K562 (cell line): ENCODE data around the gene GCNA. TPM values are rescaled to one million over a fixed set of nuclear protein-coding genes. Genes with fewer than 3 reads are reported as not detected.

Source experiments
- ATAC-seq: fragments of 200-7000 bp; cut with Tn5 transposase; 3 replicates; pipeline ENCODE4 v1.9.1; 2020; ENCODE audit warnings: moderate library complexity
- BruUV-seq: library from RNA; stranded (reverse); fragments of 400-500 nt; replicated peaks from 2 replicates; lab custom pipeline; 2021; lab: Mats Ljungman, UMichigan
- CTCF ChIA-PET: fragments of 300-600 bp; formaldehyde crosslinking; extraction: SDS; loops from one replicate; lab custom pipeline; 2021; ENCODE audit warnings: low intra/inter-chr PET ratio; lab: Yijun Ruan, JAX
- POLR2A ChIA-PET: fragments of 300-600, 350-650 bp; sonication (Branson Sonifier 250); formaldehyde crosslinking; extraction: SDS; loops from one replicate; lab custom pipeline; 2021; ENCODE audit warnings: antibody characterized with exemption, inconsistent platforms; lab: Yijun Ruan, JAX
- DNase-seq, 4 experiments: peaks; one replicate each; pipeline versions ENCODE4 v3.0.0 to v3.0.0-alpha.2; 2011 to 2018; ENCODE audit warnings: low spot score in 3 of 4, mixed read lengths in 3 of 4; ENCODE audit errors: extremely low read depth in 1 of 4
- FAIRE-seq: peaks from 2 replicates; lab custom pipeline; 2011; peaks lifted over from hg19 to GRCh38; lab: Jason Lieb, UNC
- H2AFZ ChIP-seq: 2 replicates; pipeline ENCODE4 v1.6.0; 2011; ENCODE audit warnings: low read depth, low read length, control low read depth, inconsistent platforms
- H3K27ac ChIP-seq: fragments of 200-600 bp; 3 replicates; pipeline ENCODE4 v1.8.0; 2011; ENCODE audit warnings: low read depth, mild to moderate bottlenecking, control low read depth, inconsistent platforms, low read length, moderate library complexity, mixed read lengths; ENCODE audit errors: extremely low read depth
- H3K27me3 ChIP-seq, 2 experiments: fragments of 300-600 bp in 1 of 2; 2 replicates in 1 of 2; 3 replicates in 1 of 2; pipeline versions ENCODE4 v1.6.0 to v1.8.0; 2011; ENCODE audit warnings: inconsistent platforms in 2 of 2, low read length in 2 of 2, mild to moderate bottlenecking in 1 of 2, mixed read lengths in 1 of 2, moderate library complexity in 1 of 2; ENCODE audit not compliant: control insufficient read depth in 2 of 2, insufficient read depth in 2 of 2
- H3K36me3 ChIP-seq: fragments of 300-600 bp; 3 replicates; pipeline ENCODE4 v1.8.0; 2011; ENCODE audit warnings: mild to moderate bottlenecking, low read length, inconsistent platforms; ENCODE audit not compliant: control insufficient read depth, insufficient read depth
- H3K4me1 ChIP-seq, 2 experiments: fragments of 200-600 bp in 1 of 2; replicated peaks in 1 of 2; 2 replicates in 1 of 2; 3 replicates in 1 of 2; pipeline versions ENCODE4 v1.5.1 to v1.8.0; 2011; ENCODE audit warnings: inconsistent platforms in 2 of 2, low read length in 2 of 2, mild to moderate bottlenecking in 1 of 2, mixed read lengths in 1 of 2, moderate library complexity in 1 of 2; ENCODE audit not compliant: control insufficient read depth in 2 of 2, insufficient read depth in 2 of 2
- H3K4me2 ChIP-seq: 2 replicates; pipeline ENCODE4 v1.6.1; 2011; ENCODE audit warnings: low read length, control low read depth, inconsistent platforms, mixed read lengths; ENCODE audit not compliant: insufficient read depth
- H3K4me3 ChIP-seq: fragments of 200-600 bp; sonication (generic), shearing (Covaris generic); 2 replicates; pipeline ENCODE4 v1.5.1; 2016; ENCODE audit warnings: control low read depth, inconsistent platforms
- H3K79me2 ChIP-seq: fragments of 200-600 bp; 3 replicates; pipeline ENCODE4 v1.8.0; 2011; ENCODE audit warnings: low read length, inconsistent platforms; ENCODE audit not compliant: control insufficient read depth, insufficient read depth
- H3K9ac ChIP-seq, 2 experiments: 2 replicates each; pipeline versions ENCODE4 v1.6.0 to v1.6.1; 2011; ENCODE audit warnings: low read depth in 2 of 2, low read length in 2 of 2, control low read depth in 1 of 2, inconsistent platforms in 1 of 2, mild to moderate bottlenecking in 1 of 2, mixed read lengths in 1 of 2; ENCODE audit not compliant: insufficient read depth in 1 of 2
- H3K9me1 ChIP-seq: one replicate; pipeline ENCODE4 v1.6.0; 2011; ENCODE audit warnings: inconsistent platforms, mild to moderate bottlenecking, low read length, moderate library complexity; ENCODE audit not compliant: control insufficient read depth, insufficient read depth
- H3K9me3 ChIP-seq: replicated peaks from 2 replicates; pipeline ENCODE4 v1.5.1; 2011; ENCODE audit warnings: low read depth, low read length, inconsistent platforms; ENCODE audit not compliant: control insufficient read depth, insufficient read depth
- H4K20me1 ChIP-seq: replicated peaks from 2 replicates; pipeline ENCODE4 v1.6.1; 2011; ENCODE audit warnings: low read length, inconsistent platforms, mixed read lengths; ENCODE audit not compliant: control insufficient read depth, insufficient read depth
- CCNT2 ChIP-seq: IDR thresholded peaks from 2 replicates; pipeline ENCODE4 v1.6.1; 2011; ENCODE audit warnings: borderline replicate concordance, low read depth, mild to moderate bottlenecking, moderate library complexity, mixed read lengths, low read length; ENCODE audit not compliant: insufficient read length; ENCODE audit errors: extremely low read depth
- EZH2 ChIP-seq: IDR thresholded peaks from 2 replicates; pipeline ENCODE4 v1.6.1; 2012; ENCODE audit warnings: low read depth, mild to moderate bottlenecking, inconsistent platforms, low read length, borderline replicate concordance
- GABPA ChIP-seq: fragments of 200-800 bp; sonication (Bioruptor generic); conservative IDR thresholded peaks from 2 replicates; pipeline ENCODE4 v1.6.1; 2016; ENCODE audit warnings: low read depth, missing genetic modification characterization, missing compliant biosample characterization
- KLF16 ChIP-seq: IDR thresholded peaks from 2 replicates; pipeline ENCODE4 v1.6.1; 2016; ENCODE audit warnings: antibody characterized with exemption
- MCM2 ChIP-seq: fragments of 450-650 bp; IDR thresholded peaks from 2 replicates; pipeline ENCODE4 v1.6.1; 2017; ENCODE audit warnings: low read depth, mild to moderate bottlenecking
- NBN ChIP-seq: fragments of 450-650 bp; IDR thresholded peaks from 2 replicates; pipeline ENCODE4 v1.6.1; 2016; ENCODE audit warnings: low read depth, mild to moderate bottlenecking
- POLR2AphosphoS5 ChIP-seq: IDR thresholded peaks from 2 replicates; pipeline ENCODE4 v1.6.1; 2011; ENCODE audit warnings: mild to moderate bottlenecking, low read depth, low read length, moderate library complexity; ENCODE audit not compliant: control insufficient read depth, insufficient read depth
- RAD21 ChIP-seq, 2 experiments: fragments of 250-450 bp in 1 of 2; fragments of 450-650 bp in 1 of 2; sonication (Bioruptor Pico) in 1 of 2; formaldehyde crosslinking in 1 of 2; IDR thresholded peaks in 1 of 2; conservative IDR thresholded peaks in 1 of 2; 2 replicates each; pipeline versions ENCODE4 v1.4.0 to v1.8.0; 2020 to 2022; ENCODE audit warnings: mild to moderate bottlenecking in 2 of 2, moderate library complexity in 1 of 2
- STAG1 ChIP-seq: sonication (generic); formaldehyde crosslinking; IDR thresholded peaks from 2 replicates; pipeline ENCODE4 v1.5.0; 2020; ENCODE audit warnings: missing genetic modification reagents, borderline replicate concordance
- STAT5B ChIP-seq: fragments of 250-450 bp; sonication (Bioruptor Pico); IDR thresholded peaks from 2 replicates; pipeline ENCODE4 v1.8.0; 2021; ENCODE audit warnings: mild to moderate bottlenecking, inconsistent platforms
- ZBTB34 ChIP-seq: fragments of 250-450 bp; sonication (Bioruptor Pico); IDR thresholded peaks from 2 replicates; pipeline ENCODE4 v1.8.0; 2021; ENCODE audit warnings: mild to moderate bottlenecking, moderate library complexity
- ZNF121 ChIP-seq: sonication (generic); formaldehyde crosslinking; conservative IDR thresholded peaks from 2 replicates; pipeline ENCODE4 v1.8.0; 2022; ENCODE audit warnings: missing genetic modification reagents
- WGBS: fragments of 100-300 bp; shearing (Covaris generic); methylation state at CpG from one replicate; pipeline ENCODE4 v1.1.6; 2016; ENCODE audit warnings: low coverage, mixed read lengths; ENCODE audit not compliant: insufficient coverage; ENCODE audit errors: missing lambda C conversion rate; 5-methylcytosine and 5-hydroxymethylcytosine counted together
- in situ Hi-C: fragments of 300-500 bp; cut with MboI; formaldehyde crosslinking; loops from 4 replicates; pipeline ENCODE4 v1.15.0; 2018; ENCODE audit warnings: inconsistent platforms, mixed read lengths
- intact Hi-C: fragments of 100-400 bp; cut with micrococcal nuclease; formaldehyde crosslinking; loops from 2 replicates; pipeline ENCODE4 v1.14.2; 2022
- polyA plus RNA-seq, 8 experiments: library from polyadenylated mRNA; depleted of rRNA in 4 of 8; stranded (reverse) in 5 of 8; unstranded in 3 of 8; fragments of >200 nt; fragmentation: Nextera tagmentation in 2 of 8; fragmentation: Illumina TruSeq in 1 of 8; extraction: Ambion mirVana in 2 of 8; extraction: Trizol in 1 of 8; gene quantifications; 2 replicates each; pipeline versions ENCODE4 v1.2.1 to v1.2.3, GENCODE V29; 2011 to 2014; ENCODE audit warnings: inconsistent platforms in 1 of 8, missing spikeins in 1 of 8
- total RNA-seq, 7 experiments: library from RNA; depleted of rRNA in 6 of 7; stranded (reverse); fragments of >200 nt in 6 of 7; fragmentation: Illumina TruSeq in 2 of 7; extraction: Trizol in 2 of 7; gene quantifications; 2 replicates each; pipeline versions ENCODE4 v1.2.1 to v1.2.3, GENCODE V29; 2011 to 2021; ENCODE audit warnings: low replicate concordance in 1 of 7

GCNA gene
- total and polyA plus RNA-seq, 9 of the 15 experiments (the other 6 are each of a cell fraction or from before 2014, with no cell fraction given), result 0.27 to 1.5 (median 0.86) TPM

- TF ChIP-seq RAD21 (CRISPR knock-in tag; conservative IDR thresholded peaks at IDR 0.05 in 1 of 2, IDR thresholded peaks at IDR 0.05 in 1 of 2) (peak in 1 of 2 experiments; percentile 64; a peak in 2 of 4 replicates), KLF16 (no peak), POLR2AphosphoS5 (no peak)
These were observed 72.2 kb downstream of the GCNA start (continued) for GRCh38 chrX:71650333-71650969.

GRCh38 chrX:71652405-71652804 lies 74.2 kb downstream of the GCNA start:
- Histone ChIP-seq H3K4me1 (no peaks in the 10 kb centered on the region; a peak in 2 of 5 replicates), H3K9me1 (no peaks in the 10 kb centered on the region), H4K20me1 (no peaks in the 10 kb centered on the region), H3K36me3 (no peaks in the 10 kb centered on the region), H3K79me2 (no peaks in the 10 kb centered on the region), H3K27ac (no peak overlapping the region), H3K4me3 (no peak overlapping the region), H3K27me3 (no peaks in the 10 kb centered on the region), H3K9me3 (no peaks in the 10 kb centered on the region; the same call in 1 of the 2 replicates), H3K4me2 (no peak overlapping the region), H2AFZ (no peak overlapping the region), H3K9ac (no peak overlapping the region)
- POLR2A ChIA-PET, result interaction anchor here (0.6 kb wide), 1 partner anchor 635 kb away, joined by 3 read pairs; no protein-coding TSS in a partner anchor
- in situ Hi-C loops, result loop anchor here (25.0 kb wide), 1 partner anchor 210 kb away; no protein-coding TSS in a partner anchor
- BruUV-seq, result no TSS peak
- CTCF ChIA-PET, result interaction anchor here (0.6 to 1.0 kb wide), 3 partner anchors 496 to 883 kb away, joined by 3 read pairs; no protein-coding TSS in a partner anchor
- intact Hi-C loops, result loop anchor here (5.0 kb wide), 3 partner anchors 80 to 470 kb away; no protein-coding TSS in a partner anchor
- WGBS, result 14% methylated on average over 2 of the region's 2 CpGs
- FAIRE-seq, result peak; percentile 90
- ATAC-seq, result peak; percentile 85
- peak; percentile 38 to 65 (median 42) for DNase-seq
- no peak for TF ChIP-seq GABPA (tag)
- TF ChIP-seq ZBTB34 (CRISPR knock-in tag), result no peak
- no peak for TF ChIP-seq STAT5B (CRISPR knock-in tag)
- TF ChIP-seq MCM2, result no peak
- no peak for TF ChIP-seq ZNF121 (CRISPR knock-in tag)
- no peak for TF ChIP-seq EZH2
- no peak for TF ChIP-seq CCNT2
- peak; percentile 21; the same call in 1 of the 2 replicates for TF ChIP-seq STAG1
- TF ChIP-seq NBN, result no peak
